HG02798 (cell line): Measurements from ENCODE around the gene TXNDC11.

Source experiments
- ATAC-seq: cut with Tn5 transposase; IDR thresholded peaks from one replicate; pipeline ENCODE4 v1.9.1; 2021; ENCODE audit warnings: mild to moderate bottlenecking; ENCODE audit not compliant: unreplicated experiment, poor library complexity

The TXNDC11 gene

GRCh38 chr16:11676799-11677198 is 65.9 kb downstream of the TXNDC11 start:
- ATAC-seq = no peak

- no peak for ATAC-seq
Observed at GRCh38 chr16:11675561-11676511, 66.8 kb downstream of the TXNDC11 start.

GRCh38 chr16:11674818-11675560 is 67.7 kb downstream of the TXNDC11 start:
- ATAC-seq = no peak

GRCh38 chr16:11674001-11674817 is 68.4 kb downstream of the TXNDC11 start:
- no peak for ATAC-seq

GRCh38 chr16:11673091-11674000 is 69.3 kb downstream of the TXNDC11 start:
- ATAC-seq = no peak

- no peak for ATAC-seq
Observed at GRCh38 chr16:11672206-11673090, 70.2 kb downstream of the TXNDC11 start.

- no peak for ATAC-seq
Observed at GRCh38 chr16:11671676-11672075, 71.0 kb downstream of the TXNDC11 start.

GRCh38 chr16:11671271-11671670 is 71.4 kb downstream of the TXNDC11 start:
- no peak for ATAC-seq

- ATAC-seq = peak; percentile 43
Observed at GRCh38 chr16:11670171-11671131, 72.2 kb downstream of the TXNDC11 start.

GRCh38 chr16:11669380-11670146 is 73.1 kb downstream of the TXNDC11 start:
- no peak for ATAC-seq

- ATAC-seq = no peak
Observed at GRCh38 chr16:11668623-11669379, 73.9 kb downstream of the TXNDC11 start.

- ATAC-seq = peak; percentile 82
Observed at GRCh38 chr16:11667824-11668622, 74.6 kb downstream of the TXNDC11 start, which contains the start of gene SNN. TSS of gene SNN (plus strand) at chr16:11668455. CDS start at chr16:11676060, 7,605 bp downstream.

GRCh38 chr16:11667221-11667823 is 75.3 kb downstream of the TXNDC11 start:
- no peak for ATAC-seq
